Fibroblast of lung (primary cell): Measurements from ENCODE around the gene ASTN2.

Source experiments
- EZH2 ChIP-seq: IDR thresholded peaks from 2 replicates; pipeline ENCODE4 v1.5.1; 2012; ENCODE audit warnings: low read length, control low read depth, mild to moderate bottlenecking; ENCODE audit errors: missing control alignments
- TF ChIP-seq, protein P1 (sequence below), 2 donors: IDR thresholded peaks in 1 of 2; conservative IDR thresholded peaks in 1 of 2; 1 replicate in 1 of 2; 2 replicates in 1 of 2; pipeline ENCODE4 v1.5.1; 2011 to 2012; ENCODE audit warnings: low read length in 2 of 2, control low read depth in 1 of 2, inconsistent platforms in 1 of 2, low read depth in 1 of 2, mild to moderate bottlenecking in 1 of 2

DNA sequence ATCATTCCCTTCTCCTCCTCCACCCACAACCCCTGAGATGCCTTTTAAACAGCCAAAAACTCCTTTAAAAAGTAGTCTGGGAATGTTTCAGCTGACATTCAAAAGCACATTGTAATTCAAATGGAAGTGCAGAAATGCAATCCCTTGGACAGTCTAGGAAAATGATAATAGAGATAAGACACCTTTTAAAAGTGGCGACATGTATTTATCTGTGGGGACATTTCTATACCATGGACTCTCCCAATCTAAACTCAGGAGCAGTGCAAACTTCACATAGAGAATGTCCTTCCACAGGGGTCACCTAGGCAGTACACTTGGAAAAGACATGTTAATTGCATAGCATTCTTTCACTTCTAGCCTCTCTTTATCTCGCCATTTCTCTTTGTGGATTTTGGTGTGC lies 694.7 kb downstream of the ASTN2 start:
- TF ChIP-seq, protein P1, sequence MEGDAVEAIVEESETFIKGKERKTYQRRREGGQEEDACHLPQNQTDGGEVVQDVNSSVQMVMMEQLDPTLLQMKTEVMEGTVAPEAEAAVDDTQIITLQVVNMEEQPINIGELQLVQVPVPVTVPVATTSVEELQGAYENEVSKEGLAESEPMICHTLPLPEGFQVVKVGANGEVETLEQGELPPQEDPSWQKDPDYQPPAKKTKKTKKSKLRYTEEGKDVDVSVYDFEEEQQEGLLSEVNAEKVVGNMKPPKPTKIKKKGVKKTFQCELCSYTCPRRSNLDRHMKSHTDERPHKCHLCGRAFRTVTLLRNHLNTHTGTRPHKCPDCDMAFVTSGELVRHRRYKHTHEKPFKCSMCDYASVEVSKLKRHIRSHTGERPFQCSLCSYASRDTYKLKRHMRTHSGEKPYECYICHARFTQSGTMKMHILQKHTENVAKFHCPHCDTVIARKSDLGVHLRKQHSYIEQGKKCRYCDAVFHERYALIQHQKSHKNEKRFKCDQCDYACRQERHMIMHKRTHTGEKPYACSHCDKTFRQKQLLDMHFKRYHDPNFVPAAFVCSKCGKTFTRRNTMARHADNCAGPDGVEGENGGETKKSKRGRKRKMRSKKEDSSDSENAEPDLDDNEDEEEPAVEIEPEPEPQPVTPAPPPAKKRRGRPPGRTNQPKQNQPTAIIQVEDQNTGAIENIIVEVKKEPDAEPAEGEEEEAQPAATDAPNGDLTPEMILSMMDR (conservative IDR thresholded peaks at IDR 0.05 in 1 of 2, IDR thresholded peaks at IDR 0.05 in 1 of 2; ENCODE audit: low read depth in 1 of 2, low read length in 2 of 2): no peak
- no peak for TF ChIP-seq EZH2
